HG02642 (cell line): ENCODE results near the gene SLC9A3.
A peak's percentile ranks its signal among the peaks of the same experiment; 100 is the strongest.

Source experiments
- ATAC-seq: cut with Tn5 transposase; IDR thresholded peaks from one replicate; pipeline ENCODE4 v1.9.1; 2021; ENCODE audit warnings: mild to moderate bottlenecking; ENCODE audit not compliant: unreplicated experiment, poor library complexity

Gene SLC9A3

GRCh38 chr5:466661-467310 lies 57.5 kb downstream of the SLC9A3 start:
- ATAC-seq, result no peak

- ATAC-seq, result no peak
These were observed 58.5 kb downstream of the SLC9A3 start for GRCh38 chr5:465591-466403.

- ATAC-seq, result no peak
These were observed 59.2 kb downstream of the SLC9A3 start for GRCh38 chr5:464843-465590.

- ATAC-seq, result no peak
These were observed 59.8 kb downstream of the SLC9A3 start for GRCh38 chr5:464446-464842.

DNA sequence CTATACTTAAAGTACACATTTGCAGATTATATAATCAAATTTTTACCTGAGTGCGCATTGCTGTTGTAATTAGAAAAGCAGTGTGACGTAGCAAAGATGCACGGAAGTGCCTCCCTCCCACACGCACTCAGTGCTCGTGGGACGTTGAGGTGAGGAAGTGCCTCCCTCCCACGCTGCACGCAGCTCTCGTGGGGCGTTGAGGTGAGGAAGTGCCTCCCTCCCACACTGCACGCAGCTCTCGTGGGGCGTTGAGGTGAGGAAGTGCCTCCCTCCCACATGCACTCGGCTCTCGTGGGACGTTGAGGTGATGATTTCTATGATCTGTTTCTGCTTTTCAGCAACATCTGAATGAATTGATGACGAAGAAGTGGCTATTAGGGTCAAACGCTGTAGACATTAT lies 60.3 kb downstream of the SLC9A3 start:
- ATAC-seq, result no peak

DNA sequence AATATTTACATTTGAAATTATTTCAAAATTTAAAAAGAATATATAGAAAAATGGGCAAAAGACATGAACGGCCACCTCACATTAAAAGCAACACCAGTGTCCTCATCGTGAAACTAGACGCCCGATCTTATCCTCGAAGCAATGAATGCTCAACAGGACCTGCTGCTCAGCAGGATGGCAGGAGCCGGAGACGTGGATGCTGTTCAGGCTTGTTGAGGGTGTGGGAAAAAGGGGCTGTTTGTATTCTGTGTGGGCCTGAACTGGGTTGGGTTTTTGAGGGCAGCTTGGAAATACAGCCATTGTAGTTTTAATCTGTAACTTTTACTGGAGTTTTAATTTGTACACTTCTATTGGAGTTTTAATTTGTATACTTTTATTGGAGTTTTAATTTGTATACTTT lies 60.9 kb downstream of the SLC9A3 start:
- no peak for ATAC-seq

GRCh38 chr5:462051-462481 lies 62.2 kb downstream of the SLC9A3 start:
- no peak for ATAC-seq

- ATAC-seq, result no peak
These were observed 64.0 kb downstream of the SLC9A3 start for GRCh38 chr5:460273-460625.

GRCh38 chr5:459562-460272 lies 64.5 kb downstream of the SLC9A3 start:
- ATAC-seq, result no peak

DNA sequence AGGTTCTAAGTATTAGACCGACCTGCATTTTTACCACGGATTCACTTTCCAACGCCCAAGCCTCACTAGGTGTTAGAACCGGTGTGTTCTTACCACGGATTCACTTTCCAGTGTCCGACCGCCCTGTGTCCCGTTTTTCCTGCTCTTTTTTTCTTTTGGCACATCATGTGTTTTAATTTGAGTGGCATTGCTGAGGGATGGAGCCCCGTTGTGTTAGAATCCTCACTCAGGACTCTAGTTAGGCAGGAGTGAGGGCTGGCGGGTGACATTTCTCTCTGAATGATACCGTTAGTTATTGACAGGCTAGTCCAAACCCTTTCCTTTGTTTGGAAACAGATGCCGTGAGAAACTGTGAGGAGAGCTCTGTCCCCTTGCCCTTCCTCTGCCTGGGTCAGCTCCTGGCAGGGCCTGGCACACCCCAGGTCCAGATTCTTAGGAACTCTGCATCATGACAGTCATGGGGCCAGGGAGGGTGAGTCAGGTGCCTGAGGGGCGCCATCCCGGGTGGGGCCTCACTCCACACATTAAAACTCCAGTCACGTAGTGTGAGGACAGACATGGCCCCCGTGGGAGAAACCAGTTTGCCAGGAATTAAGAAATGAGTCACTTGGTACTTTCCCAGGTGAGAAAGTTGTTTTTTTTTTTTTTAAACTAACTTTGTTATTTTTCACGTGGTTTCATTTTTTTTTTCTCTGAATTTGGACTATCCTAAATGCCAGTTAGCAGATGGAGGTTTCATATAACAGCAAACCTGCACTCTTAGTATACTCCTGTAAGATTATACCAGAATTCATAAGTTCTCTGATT lies 65.5 kb downstream of the SLC9A3 start:
- peak; percentile 62 for ATAC-seq

DNA sequence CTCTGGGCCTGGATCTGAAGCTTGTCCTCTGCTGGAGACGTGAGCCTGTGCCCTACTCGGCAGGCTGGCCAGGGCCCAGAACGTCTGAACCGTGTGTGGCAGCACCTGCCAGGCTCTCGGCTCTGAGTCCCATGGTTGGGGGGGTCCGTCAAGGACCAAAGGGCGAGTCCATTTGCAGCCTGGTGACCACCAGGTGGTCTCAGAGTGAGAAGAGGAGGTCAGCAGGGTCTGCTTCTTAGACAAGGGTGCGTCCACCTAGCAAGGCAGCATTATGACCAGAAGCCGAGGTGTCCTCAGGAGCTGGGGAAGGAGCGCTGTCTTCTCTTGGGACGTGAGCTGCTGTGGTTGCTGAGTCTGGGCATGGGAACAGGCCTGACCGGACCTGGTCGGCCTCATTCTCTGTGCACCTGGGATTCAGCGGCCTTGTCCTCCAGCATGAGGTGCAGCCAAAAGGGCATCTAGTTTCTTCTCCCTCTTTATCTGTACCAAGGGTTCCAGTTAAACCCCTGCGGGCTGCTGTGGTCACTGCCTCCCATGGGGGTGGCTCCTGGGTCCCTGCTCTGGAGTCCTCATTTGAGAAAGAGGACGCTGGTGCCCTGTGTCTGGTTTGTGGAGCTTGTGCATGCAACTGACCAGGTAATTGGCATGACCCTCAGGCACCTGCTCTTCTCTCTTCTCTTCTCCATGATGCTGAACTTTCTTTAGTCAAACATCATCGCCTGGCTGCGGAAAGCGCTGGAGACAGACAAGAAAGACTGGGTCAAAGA lies 66.9 kb downstream of the SLC9A3 start:
- ATAC-seq, result no peak

- ATAC-seq, result no peak
These were observed 67.7 kb downstream of the SLC9A3 start for GRCh38 chr5:456351-457194.

DNA sequence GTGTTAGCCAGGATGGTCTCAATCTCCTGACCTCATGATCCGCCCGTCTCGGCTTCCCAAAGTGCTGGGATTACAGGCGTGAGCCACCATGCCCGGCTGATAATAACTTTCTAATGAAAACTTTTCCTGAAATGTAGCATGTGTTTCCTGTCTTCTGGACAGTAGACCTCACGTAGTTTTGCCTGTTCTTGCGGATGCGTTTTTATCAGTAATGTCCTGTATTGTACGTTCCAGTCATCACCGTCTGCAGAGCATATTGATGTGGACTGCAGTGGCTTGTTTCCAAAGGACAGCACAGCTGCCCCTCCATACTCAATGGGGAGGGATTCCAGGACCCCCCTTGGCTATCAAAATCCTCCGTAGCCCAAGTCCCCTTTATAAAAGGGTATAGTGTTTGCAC lies 68.4 kb downstream of the SLC9A3 start:
- no peak for ATAC-seq

DNA sequence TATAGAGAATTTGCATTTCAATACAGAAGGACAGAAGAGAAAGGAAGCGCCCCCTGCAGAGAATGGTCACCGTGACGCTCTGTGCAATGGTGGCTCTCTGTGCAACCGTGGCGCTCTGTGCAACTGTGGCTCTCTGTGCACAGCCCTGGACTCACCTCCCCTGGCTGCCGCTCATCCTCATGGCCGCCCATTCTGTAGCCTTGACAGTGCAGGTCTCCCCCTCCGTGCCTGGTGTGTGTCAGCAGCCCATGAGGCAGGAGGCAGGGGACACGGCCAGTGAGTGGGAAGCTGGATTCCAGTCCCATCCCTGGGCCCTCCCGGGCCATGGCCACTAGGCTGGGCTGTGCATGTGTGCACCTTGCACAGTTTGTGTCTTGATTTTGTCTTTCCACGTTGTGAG lies 69.3 kb downstream of the SLC9A3 start:
- ATAC-seq, result no peak

DNA sequence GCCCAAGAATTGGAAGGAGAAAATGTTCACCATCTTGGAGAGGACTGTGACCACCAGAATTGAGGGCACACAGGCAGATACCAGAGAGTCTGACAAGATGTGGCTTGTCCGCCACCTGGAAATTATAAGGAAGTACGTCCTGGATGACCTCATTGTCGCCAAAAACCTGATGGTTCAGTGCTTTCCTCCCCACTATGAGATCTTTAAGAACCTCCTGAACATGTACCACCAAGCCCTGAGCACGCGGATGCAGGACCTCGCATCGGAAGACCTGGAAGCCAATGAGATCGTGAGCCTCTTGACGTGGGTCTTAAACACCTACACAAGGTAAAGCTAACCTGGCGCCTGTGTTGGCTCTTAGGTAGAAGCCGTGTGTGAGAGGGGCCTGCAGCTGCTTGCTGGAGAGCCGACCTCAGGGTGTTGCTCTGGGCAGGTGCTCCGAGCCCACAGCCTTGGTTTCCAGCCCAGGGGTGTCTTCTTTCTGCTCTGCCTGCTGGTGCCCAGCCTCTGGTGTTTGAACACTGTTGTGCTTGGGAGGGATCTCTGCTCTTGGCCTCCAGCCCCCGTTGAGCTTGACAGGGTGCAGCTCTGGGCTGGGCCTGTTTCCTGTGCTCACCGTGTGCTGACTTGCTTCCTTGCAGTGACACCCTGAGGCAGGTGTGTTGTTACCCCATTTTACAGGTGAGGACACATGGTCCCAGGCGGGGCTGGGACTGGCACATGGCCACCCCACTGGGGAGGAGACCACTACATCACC lies 70.3 kb downstream of the SLC9A3 start:
- ATAC-seq, result no peak

GRCh38 chr5:452978-453710 lies 71.1 kb downstream of the SLC9A3 start:
- no peak for ATAC-seq
